Right lobe of liver (tissue), 4 donors: Measurements from ENCODE around the gene CYB5R3.
"Not testable (repeated sequence)": the region's sequence is repeated elsewhere in the genome, so short reads cannot be mapped to it uniquely, and the experiment has no call there.

Source experiments
- POLR2A ChIP-seq: fragments of 450-650 bp; IDR thresholded peaks from one replicate; pipeline ENCODE4 v1.6.1; 2017; ENCODE audit warnings: antibody characterized with exemption, mild to moderate bottlenecking
- TF ChIP-seq, protein P1 (sequence below), 4 donors: fragments of 200-600 bp in 3 of 4; fragments of 450-650 bp in 1 of 4; IDR thresholded peaks; one replicate each; pipeline versions ENCODE4 v1.5.1 to v1.8.0; 2016 to 2022; ENCODE audit warnings: antibody characterized with exemption in 4 of 4, mild to moderate bottlenecking in 2 of 4
- donor health status: DM: no; HTN: no; CAD: no.
- donor health status: DM: no; HTN: no; CAD: no.
- donor health status: DM: no; HTN: yes; CAD: no.

DNA sequence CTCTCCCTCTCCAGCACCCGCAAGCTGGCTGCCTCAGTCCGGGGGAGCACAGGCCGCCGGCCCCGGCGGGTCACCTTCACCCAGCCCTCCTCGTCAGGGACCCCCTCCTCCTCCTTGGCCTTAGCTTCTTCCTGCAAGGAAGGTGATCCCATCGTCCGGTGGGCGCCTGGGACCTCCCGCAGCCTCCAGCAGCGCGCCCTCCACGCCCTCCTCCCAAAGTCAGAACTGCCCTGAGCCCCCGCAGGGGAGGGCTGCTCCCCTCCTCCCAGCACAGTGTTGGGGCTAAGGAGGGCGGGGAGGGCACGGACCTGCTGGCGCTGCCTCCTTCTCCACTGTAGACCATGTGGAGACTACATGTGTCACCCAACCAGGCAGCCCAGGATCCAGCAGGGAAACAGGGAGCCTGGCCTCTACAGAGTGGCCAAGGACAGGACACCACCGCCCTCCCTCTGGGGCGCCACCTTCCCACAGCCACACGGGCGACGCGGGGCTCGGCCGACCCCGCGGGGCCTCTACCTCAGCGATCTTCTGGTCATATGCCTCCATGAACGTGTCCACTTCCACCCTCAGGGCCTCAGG, 73.1 kb downstream of the CYB5R3 start:
- TF ChIP-seq, protein P1, sequence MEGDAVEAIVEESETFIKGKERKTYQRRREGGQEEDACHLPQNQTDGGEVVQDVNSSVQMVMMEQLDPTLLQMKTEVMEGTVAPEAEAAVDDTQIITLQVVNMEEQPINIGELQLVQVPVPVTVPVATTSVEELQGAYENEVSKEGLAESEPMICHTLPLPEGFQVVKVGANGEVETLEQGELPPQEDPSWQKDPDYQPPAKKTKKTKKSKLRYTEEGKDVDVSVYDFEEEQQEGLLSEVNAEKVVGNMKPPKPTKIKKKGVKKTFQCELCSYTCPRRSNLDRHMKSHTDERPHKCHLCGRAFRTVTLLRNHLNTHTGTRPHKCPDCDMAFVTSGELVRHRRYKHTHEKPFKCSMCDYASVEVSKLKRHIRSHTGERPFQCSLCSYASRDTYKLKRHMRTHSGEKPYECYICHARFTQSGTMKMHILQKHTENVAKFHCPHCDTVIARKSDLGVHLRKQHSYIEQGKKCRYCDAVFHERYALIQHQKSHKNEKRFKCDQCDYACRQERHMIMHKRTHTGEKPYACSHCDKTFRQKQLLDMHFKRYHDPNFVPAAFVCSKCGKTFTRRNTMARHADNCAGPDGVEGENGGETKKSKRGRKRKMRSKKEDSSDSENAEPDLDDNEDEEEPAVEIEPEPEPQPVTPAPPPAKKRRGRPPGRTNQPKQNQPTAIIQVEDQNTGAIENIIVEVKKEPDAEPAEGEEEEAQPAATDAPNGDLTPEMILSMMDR (IDR thresholded peaks at IDR 0.05) = not testable (repeated sequence)
- not testable (repeated sequence) for TF ChIP-seq POLR2A
